NCI-H1092 treated with DMSO at 0.1 percent for 48 hours (cell line): Measurements from ENCODE around the gene ATP11A.
A peak's percentile ranks its signal among the peaks of the same experiment; 100 is the strongest.
"Not testable (repeated sequence)": the region's sequence is repeated elsewhere in the genome, so short reads cannot be mapped to it uniquely, and the experiment has no call there.

Experiments used
- DNase-seq: peaks from one replicate; lab custom pipeline; 2025; lab: John Stamatoyannopoulos, UW

The ATP11A gene

GRCh38 chr13:112863356-112863755 is 173.5 kb downstream of the ATP11A start:
- DNase-seq: not testable (repeated sequence)

DNA sequence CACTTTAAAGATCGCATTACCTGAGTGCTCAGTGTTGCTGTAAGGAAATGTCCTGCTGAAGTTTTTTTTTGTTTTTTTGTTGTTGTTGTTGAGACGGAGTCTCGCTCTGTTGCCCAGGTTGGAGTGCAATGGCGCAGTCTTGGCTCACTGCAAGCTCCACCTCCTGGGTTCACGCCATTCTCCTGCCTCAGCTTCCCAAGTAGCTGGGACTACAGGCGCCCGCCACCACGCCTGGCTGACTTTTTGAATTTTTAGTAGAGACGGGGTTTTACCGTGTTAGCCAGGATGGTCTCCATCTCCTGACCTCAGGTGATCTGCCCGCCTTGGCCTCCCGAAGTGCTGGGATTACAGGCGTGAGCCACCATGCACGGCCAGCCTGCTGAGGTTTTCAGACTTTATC is 175.6 kb downstream of the ATP11A start:
- not testable (repeated sequence) for DNase-seq

GRCh38 chr13:112867301-112867711 is 177.5 kb downstream of the ATP11A start:
- DNase-seq: no peak

GRCh38 chr13:112868308-112868707 is 178.5 kb downstream of the ATP11A start:
- no peak for DNase-seq

DNA sequence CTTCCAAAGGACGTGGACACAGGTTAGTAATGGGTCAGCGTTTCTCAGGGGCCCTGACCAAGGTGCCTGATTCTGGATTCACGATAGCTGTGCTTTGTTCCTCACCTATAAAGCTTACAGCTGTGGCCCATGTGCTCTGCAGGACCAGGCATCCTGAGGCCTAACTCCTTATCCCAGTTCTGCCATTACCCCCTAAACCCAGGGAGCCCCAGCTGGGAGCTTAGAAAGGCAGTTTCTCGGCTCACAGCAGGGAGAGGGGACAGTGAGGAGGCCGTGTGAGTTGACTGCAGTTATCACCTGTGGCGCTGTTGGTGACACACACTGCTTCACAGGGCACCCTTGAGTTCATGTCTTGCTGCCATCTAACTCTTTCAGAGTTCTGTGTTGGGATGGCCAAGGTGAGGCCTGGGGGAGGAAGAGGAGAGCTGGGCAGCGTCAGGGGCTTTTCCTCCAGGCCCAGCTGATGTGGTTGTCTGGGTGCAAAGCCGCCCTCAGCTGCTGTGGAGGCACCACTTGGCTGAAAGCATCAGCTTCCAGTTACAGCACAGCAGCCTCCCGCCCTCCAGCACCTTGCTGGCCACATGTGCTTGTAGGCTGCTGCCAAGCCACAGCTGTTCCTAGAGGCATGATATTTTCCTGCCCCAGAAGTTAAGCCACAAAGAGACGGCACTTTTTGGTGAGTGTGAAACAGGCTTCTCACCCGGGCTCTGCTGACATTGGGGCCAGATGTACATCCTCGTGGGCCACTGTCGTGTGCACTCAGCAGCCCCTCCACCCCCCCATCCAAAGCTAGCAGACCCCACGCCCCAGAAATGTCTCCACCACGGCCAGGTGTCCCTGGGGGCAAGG is 179.6 kb downstream of the ATP11A start:
- no peak for DNase-seq

GRCh38 chr13:112870051-112870331 is 180.2 kb downstream of the ATP11A start:
- no peak for DNase-seq

- no peak for DNase-seq
These were observed 181.0 kb downstream of the ATP11A start for GRCh38 chr13:112870737-112871287.

GRCh38 chr13:112871742-112872141 is 181.9 kb downstream of the ATP11A start:
- no peak for DNase-seq

DNA sequence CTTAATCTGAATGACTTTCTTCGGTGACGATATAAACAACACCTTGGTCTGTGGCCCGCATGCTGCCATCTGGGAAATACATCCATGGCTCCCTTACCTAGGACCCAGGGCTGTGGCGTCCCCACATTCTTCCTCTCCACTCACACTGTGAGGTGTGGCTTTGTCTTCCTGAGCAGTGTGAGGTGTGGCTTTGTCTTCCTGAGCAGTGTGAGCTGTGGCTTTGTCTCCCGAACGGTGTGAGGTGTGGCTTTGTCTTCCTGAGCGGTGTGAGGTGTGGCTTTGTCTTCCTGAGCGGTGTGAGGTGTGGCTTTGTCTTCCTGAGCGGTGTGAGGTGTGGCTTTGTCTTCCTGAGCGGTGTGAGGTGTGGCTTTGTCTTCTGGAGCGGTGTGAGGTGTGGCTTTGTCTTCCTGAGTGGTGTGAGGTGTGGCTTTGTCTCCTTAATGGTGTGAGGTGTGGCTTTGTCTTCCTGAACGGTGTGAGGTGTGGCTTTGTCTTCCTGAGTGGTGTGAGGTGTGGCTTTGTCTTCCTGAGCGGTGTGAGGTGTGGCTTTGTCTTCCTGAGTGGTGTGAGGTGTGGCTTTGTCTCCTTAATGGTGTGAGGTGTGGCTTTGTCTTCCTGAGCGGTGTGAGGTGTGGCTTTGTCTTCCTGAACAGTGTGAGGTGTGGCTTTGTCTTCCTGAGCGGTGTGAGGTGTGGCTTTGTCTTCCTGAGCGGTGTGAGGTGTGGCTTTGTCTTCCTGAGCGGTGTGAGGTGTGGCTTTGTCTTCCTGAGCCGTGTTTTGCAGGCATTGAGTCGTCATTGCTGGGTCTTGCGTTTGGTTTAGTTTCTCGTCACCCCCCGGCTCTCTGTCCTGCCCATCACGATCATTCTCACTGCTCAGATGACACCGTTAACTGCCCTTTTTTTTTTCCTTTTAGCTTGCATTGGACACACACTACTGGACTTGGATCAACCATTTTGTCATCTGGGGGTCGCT is 183.1 kb downstream of the ATP11A start:
- not testable (repeated sequence) for DNase-seq

DNA sequence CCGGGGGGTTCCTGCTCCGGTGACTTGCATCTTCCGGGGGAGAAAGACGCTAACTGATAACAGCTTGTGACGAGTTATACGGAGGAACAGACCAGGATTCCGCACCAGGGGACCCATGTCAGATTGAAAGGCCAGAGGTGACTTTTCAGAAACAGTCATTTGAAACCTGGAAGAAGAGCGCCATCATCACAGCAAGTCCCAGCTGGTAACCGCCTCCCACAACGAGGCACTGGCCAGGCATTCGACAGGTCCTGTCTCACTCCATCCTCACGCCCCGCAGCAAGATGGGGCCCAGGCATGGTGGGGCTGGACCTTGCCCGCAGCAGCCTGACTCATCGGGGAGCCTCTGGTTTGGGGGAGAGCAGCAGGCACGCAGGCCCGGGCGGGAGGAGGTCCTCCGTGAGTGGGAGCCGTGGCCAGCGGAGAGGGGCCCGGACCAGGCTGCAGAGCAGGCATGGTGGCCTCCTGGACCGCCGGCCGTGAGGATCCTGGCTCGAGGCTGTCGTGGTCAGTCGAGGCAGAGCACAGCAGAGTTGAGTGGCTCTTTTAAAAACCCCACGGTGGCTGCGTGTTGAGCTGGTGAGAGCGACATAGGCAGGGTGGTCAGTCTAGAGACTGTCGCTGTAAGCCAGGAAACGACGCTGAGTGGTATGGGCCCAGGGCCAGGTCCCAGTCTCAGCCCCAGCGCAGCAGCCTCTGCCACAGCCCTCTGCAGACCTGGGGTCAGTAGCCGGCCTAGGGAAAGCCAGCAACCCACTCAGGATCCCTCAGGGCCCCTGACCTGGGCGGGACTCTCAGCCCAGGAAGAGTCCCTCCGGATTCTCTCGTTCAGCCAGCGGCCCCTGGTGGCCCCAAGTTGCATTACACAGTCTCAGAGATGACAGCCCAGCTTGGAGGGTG is 184.3 kb downstream of the ATP11A start:
- DNase-seq: peak; percentile 73

DNA sequence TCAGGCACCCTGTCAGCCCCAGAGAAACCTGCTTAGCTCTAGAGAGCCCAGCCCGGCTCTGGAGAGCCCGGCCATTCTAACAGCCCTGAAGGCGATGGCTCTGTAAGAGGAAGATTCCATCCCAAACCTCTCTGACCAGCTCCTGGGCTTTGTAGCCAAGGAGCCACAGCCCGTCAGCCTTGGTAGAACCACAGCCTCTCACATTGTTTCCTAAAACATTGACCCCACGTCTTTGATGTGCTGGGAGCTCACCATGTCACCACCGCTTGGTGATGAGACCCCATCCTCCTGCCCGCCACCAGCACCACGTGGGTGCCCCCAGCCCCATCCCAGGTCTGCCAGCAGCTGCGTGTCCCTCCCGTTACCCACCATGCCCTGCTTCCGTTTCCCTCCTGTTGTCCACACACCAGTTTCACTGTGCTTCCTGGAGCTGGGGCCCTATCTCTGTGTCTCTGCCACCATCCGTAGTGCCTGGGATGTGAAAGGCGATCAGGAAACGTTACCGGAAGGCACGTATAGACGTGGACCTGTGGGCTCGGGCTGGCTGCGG is 185.0 kb downstream of the ATP11A start:
- no peak for DNase-seq

- no peak for DNase-seq
These were observed 185.8 kb downstream of the ATP11A start for GRCh38 chr13:112875627-112876026.

- DNase-seq: no peak
These were observed 186.6 kb downstream of the ATP11A start for GRCh38 chr13:112876305-112877000.

GRCh38 chr13:112877066-112877465 is 187.2 kb downstream of the ATP11A start:
- no peak for DNase-seq

GRCh38 chr13:112877539-112877938 is 187.7 kb downstream of the ATP11A start:
- no peak for DNase-seq

DNA sequence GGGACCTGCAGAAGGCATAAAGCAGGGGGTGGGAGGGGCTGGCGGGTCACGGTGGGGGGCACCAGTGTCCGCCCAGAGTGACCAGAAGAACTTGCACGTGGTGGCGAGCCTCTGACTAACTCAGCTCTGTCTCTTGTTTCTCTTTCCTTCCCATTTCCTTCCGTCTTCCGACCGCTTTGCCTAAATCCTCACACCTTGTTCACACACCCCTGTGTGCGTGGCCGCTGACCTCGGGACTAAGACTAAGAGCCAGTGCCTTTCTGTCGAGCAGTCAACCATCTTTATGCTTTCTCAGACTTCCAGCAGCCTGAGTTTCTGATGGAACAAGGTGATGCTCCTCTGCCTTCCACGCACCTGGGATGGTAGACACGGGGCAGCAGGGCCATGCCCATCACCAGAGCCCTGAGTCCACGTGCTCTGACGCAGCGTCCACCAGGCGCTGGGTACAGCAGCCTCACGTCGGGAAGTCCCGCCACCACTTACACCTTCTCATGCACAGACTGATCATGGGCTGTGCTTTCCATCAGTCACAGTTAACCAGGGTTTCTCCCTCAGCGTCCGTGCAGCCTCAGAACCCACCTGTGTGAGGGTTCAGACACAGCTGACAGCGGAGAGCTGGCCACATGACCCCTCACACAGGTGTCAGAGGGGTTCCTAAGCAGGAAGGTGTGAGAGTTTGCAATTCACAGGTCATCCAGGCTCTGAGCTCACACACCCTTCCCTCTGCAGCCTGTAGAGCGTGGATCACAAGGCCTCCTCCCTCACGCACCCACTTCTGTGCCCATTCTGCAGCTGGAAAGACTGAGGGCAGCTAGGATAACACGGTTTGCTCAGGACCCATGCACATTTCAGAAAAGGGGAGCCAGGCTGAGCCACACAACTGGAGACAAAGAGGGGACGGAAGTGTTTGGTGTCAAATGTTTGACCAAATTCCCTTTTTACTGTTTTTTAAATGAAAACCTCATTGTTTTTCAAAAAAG is 188.4 kb downstream of the ATP11A start:
- DNase-seq: no peak

DNA sequence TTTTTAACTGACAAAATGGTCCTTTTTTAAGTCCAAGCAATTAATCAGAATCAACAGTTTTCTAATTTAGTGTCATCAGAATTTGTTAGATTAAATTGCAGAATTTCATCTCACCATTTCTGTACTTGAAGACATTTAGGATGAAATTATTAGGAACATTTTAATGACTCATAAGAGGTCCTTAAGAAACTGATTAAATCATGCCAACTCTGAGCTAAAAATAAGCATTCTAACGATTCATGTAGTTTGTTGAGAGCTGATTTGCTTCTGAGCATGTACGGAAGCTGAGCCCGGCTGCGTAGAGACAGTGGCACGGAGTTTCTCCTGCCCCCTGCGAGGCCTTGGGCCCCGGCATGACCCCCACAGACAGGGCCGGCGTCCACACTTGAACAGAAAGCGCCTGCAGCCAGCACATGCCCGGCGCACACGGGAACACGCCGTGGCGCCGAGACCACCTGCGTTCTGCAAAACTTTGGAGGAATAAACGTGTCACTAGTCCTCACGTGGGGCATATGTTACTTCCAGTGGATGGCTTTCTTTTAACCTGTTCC is 189.5 kb downstream of the ATP11A start:
- no peak for DNase-seq

DNA sequence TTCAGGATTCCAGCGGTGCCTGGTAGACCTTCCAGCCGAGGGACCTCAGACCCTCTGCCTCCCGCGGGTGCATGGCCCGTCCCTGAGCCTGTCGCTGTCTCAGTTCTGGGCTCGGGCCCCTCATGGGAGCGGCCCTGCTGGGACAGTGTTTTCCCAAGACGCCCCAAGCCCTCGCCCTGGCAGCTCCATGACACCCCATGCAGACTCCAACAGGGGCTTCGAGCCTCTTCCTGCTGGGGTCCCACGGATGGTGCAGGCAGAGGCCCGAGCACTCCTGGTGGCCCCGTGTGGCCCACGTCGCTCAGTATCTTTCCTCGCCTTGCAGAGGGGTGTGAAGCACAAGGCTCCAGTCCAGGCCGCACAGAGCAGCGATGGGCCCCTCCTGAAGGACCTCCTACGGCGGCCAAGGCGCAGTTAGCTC is 190.4 kb downstream of the ATP11A start:
- no peak for DNase-seq

GRCh38 chr13:112880976-112881540 is 191.2 kb downstream of the ATP11A start:
- DNase-seq: no peak
